KOPT-K1 (cell line): Measurements from ENCODE around the gene BBS2.

Experiments
- H3K27ac ChIP-seq: fragments of 200-600 bp; sonication (generic); 2 replicates; pipeline ENCODE4 v1.5.1; 2016; ENCODE audit warnings: antibody characterized with exemption, mild to moderate bottlenecking, low read depth, low read length; ENCODE audit not compliant: poor library complexity, severe bottlenecking
- H3K36me3 ChIP-seq: fragments of 200-600 bp; sonication (generic); 2 replicates; pipeline ENCODE4 v1.5.1; 2017; ENCODE audit warnings: antibody characterized with exemption, mild to moderate bottlenecking, low read length, moderate library complexity; ENCODE audit not compliant: insufficient read depth
- H3K9me3 ChIP-seq: fragments of 200-600 bp; sonication (generic); 2 replicates; pipeline ENCODE4 v1.5.1; 2017; ENCODE audit warnings: antibody characterized with exemption, low read length, mild to moderate bottlenecking; ENCODE audit not compliant: insufficient read depth, poor library complexity, severe bottlenecking

Gene BBS2

DNA sequence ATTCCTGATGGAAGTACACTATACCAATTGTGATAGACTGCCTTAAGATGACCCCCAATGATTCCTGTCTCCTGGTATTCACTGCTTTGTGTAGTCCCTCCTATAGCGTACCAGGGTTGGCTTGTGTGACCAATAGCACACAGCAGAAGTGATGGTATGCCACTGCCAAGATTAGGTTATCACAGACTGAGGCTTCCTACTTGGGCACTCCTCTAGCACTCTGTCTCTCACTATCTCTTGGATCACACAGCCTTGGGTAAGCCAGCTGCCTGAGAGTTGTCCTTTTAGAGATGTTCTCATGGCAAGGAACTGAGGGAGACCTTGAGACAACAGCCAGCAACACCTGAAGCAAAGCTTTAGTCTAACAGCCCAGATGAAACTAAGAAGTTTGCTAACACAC, 81.8 kb downstream of the BBS2 start:
- H3K27ac ChIP-seq = no peak overlapping the region
- H3K36me3 ChIP-seq = peaks cover 94% of the 10 kb centered on the region
- H3K9me3 ChIP-seq = no peaks in the 10 kb centered on the region

GRCh38 chr16:56436258-56436657, 83.6 kb downstream of the BBS2 start:
- Histone ChIP-seq H3K27ac (no peak overlapping the region), H3K36me3 (peaks cover 94% of the 10 kb centered on the region), H3K9me3 (no peaks in the 10 kb centered on the region)
